ENCODE measurements around the gene CRYZ. TPM values are rescaled to one million over a fixed set of nuclear protein-coding genes. Genes with fewer than 3 reads are reported as not detected.

Gene CRYZ, protein sequence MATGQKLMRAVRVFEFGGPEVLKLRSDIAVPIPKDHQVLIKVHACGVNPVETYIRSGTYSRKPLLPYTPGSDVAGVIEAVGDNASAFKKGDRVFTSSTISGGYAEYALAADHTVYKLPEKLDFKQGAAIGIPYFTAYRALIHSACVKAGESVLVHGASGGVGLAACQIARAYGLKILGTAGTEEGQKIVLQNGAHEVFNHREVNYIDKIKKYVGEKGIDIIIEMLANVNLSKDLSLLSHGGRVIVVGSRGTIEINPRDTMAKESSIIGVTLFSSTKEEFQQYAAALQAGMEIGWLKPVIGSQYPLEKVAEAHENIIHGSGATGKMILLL
- 10 to 100 TPM; 12.1 to 25.7 (median 21.3) TPM for total RNA-seq

GRCh38 chr1:74732960-74733603 lies at the start of gene CRYZ, which contains the start of gene TYW3:
TSS of gene CRYZ (minus strand) at chr1:74733050. CDS start at chr1:74724821, 8,229 bp downstream.
TSS of gene TYW3 (plus strand) at chr1:74733152. CDS start at chr1:74733245, 93 bp downstream.
- TF ChIP-seq POLR2A (IDR thresholded peaks at IDR 0.05) = no peak
- TF ChIP-seq, protein P1, sequence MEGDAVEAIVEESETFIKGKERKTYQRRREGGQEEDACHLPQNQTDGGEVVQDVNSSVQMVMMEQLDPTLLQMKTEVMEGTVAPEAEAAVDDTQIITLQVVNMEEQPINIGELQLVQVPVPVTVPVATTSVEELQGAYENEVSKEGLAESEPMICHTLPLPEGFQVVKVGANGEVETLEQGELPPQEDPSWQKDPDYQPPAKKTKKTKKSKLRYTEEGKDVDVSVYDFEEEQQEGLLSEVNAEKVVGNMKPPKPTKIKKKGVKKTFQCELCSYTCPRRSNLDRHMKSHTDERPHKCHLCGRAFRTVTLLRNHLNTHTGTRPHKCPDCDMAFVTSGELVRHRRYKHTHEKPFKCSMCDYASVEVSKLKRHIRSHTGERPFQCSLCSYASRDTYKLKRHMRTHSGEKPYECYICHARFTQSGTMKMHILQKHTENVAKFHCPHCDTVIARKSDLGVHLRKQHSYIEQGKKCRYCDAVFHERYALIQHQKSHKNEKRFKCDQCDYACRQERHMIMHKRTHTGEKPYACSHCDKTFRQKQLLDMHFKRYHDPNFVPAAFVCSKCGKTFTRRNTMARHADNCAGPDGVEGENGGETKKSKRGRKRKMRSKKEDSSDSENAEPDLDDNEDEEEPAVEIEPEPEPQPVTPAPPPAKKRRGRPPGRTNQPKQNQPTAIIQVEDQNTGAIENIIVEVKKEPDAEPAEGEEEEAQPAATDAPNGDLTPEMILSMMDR (IDR thresholded peaks at IDR 0.05) = no peak
- peak within 1 kb of the TSS; percentile 48 for H3K4me3 ChIP-seq (ENCODE audit: low read depth, poor library complexity, severe bottlenecking)
- DNase-seq (ENCODE audit: low spot score in 2 of 2) = peak; percentile 92 to 97
- intact Hi-C loops (cut with DNase I; ENCODE audit: low total_unique reads) = no loop called here
- WGBS, 2 donors = 0 to 11% methylated on average over 28 to 30 of the region's 30 CpGs

- 45 to 50% methylated on average over 2 of the region's 2 CpGs for WGBS, 2 donors
- TF ChIP-seq, protein P1 (IDR thresholded peaks at IDR 0.05) = no peak
- intact Hi-C loops (cut with DNase I; ENCODE audit: low total_unique reads) = no loop called here
- no peak overlapping the region for H3K4me3 ChIP-seq (ENCODE audit: low read depth, poor library complexity, severe bottlenecking)
- DNase-seq (ENCODE audit: low spot score in 2 of 2) = no peak
These were observed 47.7 kb upstream of the CRYZ start for GRCh38 chr1:74780594-74780993.

- no peak overlapping the region for H3K4me3 ChIP-seq (ENCODE audit: low read depth, poor library complexity, severe bottlenecking)
- intact Hi-C loops (cut with DNase I; ENCODE audit: low total_unique reads) = no loop called here
- TF ChIP-seq POLR2A (IDR thresholded peaks at IDR 0.05) = no peak
- TF ChIP-seq, protein P1 (IDR thresholded peaks at IDR 0.05) = no peak
- DNase-seq (ENCODE audit: low spot score in 2 of 2) = no peak
These were observed 46.9 kb upstream of the CRYZ start for GRCh38 chr1:74779750-74780149.

DNA sequence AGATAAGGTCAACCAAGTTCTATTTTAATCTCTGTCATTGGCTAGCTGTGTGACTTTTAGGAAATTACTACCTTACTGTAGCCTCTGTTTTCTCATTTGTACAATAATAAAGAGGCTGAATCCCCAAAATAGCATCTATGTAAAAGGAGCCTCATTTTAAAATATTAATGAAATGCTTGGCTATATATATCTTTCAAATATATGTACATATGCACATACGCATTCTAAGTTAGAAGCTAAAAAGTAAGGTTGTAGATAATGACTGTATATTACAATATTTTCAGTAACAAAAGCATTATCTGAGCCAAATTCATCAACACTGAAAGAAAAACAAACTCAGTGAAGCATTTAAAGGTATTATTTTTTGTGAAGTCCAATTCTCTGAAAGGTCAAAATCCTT lies 44.7 kb upstream of the CRYZ start:
- no peak for TF ChIP-seq POLR2A (IDR thresholded peaks at IDR 0.05)
- TF ChIP-seq, protein P1 (IDR thresholded peaks at IDR 0.05) = no peak
- WGBS, 2 donors = 85 to 96% methylated on average over 1 of the region's 1 CpG
- H3K4me3 ChIP-seq (ENCODE audit: low read depth, poor library complexity, severe bottlenecking) = no peak overlapping the region
- intact Hi-C loops (cut with DNase I; ENCODE audit: low total_unique reads) = no loop called here
- no peak for DNase-seq (ENCODE audit: low spot score in 2 of 2)

DNA sequence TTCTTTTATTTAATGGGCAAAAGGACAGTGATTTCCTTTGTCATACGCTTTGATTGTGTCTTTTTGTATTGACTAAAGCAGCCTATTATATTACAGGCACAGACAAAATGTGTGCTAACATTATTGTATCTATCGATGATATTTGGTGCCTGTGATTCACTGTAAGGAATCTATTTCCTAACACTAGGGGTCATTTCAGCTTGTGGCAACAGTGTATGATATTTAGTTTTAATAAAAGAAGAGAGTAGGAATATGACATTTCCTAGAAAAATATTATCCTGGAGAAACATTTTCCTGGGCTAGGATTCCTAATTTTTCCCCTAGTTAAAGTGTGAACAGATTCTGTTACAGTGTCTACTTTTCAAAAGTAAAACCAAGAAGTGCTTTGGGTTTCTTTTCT lies 42.9 kb upstream of the CRYZ start:
- TF ChIP-seq, protein P1 (IDR thresholded peaks at IDR 0.05) = no peak
- no peak for TF ChIP-seq POLR2A (IDR thresholded peaks at IDR 0.05)
- no peak overlapping the region for H3K4me3 ChIP-seq (ENCODE audit: low read depth, poor library complexity, severe bottlenecking)
- 87 to 88% methylated on average over 2 of the region's 2 CpGs for WGBS, 2 donors
- intact Hi-C loops (cut with DNase I; ENCODE audit: low total_unique reads) = no loop called here
- DNase-seq (ENCODE audit: low spot score in 2 of 2) = no peak

All from lower leg skin (tissue), 4 donors.